GM18520 (cell line): ENCODE data around the gene CENPX.
"Not testable (repeated sequence)": the region's sequence is repeated elsewhere in the genome, so short reads cannot be mapped to it uniquely, and the experiment has no call there.

ENCODE experiments used
- ATAC-seq: cut with Tn5 transposase; IDR thresholded peaks from one replicate; pipeline ENCODE4 v1.9.1; 2021; ENCODE audit not compliant: unreplicated experiment

CENPX gene

GRCh38 chr17:82039695-82040299, 17.1 kb upstream of the CENPX start:
- no peak for ATAC-seq

DNA sequence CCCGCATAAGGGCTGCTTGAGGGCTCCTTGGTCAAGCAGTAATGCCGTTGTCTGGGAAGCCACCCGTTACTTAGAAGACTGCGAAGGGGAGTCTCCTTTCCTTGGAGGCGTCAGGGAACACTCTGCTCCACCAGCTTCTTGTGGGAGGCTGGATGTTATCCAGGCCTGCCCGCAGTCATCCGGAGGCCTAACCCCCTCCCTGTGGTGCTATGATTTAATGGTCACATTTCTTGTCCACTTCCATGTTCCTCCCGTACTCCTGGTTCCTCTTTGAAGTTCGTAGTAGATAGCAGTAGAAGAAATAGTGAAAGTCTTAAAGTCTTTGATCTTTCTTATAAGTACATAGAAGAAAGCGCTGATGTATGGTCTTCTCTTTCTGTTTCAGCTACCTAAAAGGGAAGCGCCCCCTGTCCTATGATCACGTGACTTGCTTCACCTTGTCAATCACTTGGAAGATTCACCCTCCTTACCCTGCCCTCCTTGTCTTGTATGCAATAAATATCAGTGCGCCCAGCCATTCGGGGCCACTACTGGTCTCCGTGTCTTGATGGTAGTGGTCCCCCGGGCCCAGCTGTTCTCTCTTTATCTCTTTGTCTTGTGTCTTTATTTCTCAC, 16.2 kb upstream of the CENPX start:
- not testable (repeated sequence) for ATAC-seq

GRCh38 chr17:82037889-82038195, 15.2 kb upstream of the CENPX start:
- no peak for ATAC-seq

- ATAC-seq = peak; percentile 70
Observed at GRCh38 chr17:82037092-82037888, 14.6 kb upstream of the CENPX start, which contains the start of gene DCXR. TSS of gene DCXR (minus strand) at chr17:82037697. CDS start at chr17:82037682, 15 bp downstream.

DNA sequence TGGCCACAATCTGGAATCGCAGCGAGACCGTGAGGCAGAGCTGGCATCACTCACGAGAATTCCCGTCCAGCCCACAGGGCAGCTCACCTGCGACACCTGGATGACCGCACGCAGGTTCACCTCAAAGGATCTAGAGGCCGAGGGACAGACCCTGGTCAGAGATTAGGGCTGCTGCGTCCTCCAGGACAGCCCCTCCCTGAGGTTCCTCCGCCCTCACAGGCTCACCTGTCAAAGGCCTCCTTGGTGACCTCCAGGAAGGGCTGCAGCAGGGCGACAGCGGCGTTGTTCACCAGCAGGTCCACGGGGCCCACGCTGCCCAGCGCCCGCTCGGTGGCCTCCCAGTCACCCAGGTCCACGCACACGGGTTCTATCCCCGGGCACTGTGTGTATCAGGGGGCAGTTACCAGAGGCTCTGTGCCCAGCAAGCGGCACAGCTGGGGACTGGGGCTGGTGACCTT, 14.0 kb upstream of the CENPX start:
- no peak for ATAC-seq

GRCh38 chr17:82035956-82036633, 13.4 kb upstream of the CENPX start:
- no peak for ATAC-seq

DNA sequence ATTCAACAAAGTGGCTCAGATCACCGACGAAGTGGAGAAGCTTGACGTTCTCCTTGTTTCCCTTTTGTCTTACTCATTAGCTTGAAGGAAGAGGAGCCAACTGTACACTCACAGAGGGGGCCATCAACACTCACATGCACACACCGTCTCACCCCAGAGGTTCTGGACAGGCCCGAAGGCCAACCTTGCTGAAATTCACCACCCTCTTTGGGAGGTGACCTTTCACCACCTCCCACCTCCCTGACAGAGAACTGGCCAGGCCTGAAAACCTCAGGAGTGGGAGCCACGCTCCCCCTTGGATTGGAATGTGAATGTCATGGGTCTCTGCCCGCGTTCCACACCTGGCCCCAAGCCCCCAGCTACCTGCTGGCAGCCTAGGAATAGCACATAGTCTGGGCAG, 12.8 kb upstream of the CENPX start:
- no peak for ATAC-seq

DNA sequence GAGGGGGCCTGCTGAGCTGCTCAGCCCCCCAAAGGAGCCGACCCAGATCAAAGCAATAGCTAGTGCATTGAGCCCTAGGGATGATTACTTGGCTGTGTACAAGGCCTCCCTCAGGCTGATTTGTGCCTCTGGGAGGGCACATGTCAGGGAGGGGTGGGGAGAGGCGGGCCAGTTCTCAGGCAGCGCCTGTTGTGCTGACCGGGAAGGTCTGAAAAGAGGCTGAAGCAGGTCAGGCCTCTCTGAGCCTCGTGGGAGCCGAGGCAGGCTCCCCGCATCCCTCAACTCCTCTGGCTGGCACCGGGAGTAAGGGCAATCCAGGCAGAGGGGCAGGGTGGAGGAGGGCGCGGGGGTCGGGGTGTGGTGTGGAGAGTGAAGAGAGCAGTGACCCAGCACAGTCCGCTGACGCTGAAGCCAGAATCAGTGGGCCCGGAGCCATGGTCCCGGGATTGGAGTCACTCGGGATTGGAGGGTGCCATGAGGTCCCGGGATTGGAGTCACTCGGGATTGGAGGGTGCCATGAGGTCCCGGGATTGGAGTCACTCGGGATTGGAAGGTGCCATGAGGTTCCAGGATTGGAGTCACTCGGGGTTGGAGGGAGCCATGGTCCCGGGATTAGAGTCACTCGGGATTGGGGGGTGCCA, 11.8 kb upstream of the CENPX start:
- no peak for ATAC-seq

- ATAC-seq = no peak
Observed at GRCh38 chr17:82033359-82034085, 10.8 kb upstream of the CENPX start.

- ATAC-seq = no peak
Observed at GRCh38 chr17:82031885-82032627, 9.4 kb upstream of the CENPX start.

DNA sequence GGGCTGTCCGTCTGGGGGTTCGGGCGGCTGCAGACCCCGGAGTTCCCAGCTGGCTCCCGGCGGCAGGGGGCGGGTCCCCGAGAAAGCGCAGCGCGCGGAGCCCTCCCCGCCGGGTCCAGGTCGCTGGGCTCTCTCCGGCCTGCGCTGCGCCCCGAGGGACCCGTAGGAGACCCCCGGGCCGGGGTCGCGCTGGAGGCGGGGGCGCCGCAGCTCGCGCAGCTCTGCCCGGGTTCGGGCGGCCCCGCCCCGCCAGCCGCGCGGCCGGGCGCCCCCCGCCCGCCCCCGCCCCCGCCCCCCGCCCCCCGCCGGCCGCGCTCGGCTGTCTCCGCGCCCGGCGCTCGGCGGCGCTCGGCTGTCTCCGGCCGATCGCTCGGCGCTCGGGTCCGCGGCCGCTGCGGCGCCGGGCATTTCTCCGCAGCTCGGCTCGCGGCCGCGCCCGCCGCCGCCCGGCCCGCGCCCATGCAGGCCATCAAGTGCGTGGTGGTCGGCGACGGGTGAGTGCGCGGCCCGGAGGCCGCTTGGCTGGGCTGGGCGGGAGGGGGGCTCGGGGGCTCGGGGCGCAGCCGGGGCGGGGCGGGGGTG, 8.7 kb upstream of the CENPX start, which contains the start of gene RAC3:
Gene RAC3, plus strand, starts transcription at position 376 of the 582 bp plus-strand sequence. Its CDS starts 84 bp downstream, at position 460.
- ATAC-seq = no peak

- no peak for ATAC-seq
Observed at GRCh38 chr17:82030470-82031302, 8.0 kb upstream of the CENPX start.

DNA sequence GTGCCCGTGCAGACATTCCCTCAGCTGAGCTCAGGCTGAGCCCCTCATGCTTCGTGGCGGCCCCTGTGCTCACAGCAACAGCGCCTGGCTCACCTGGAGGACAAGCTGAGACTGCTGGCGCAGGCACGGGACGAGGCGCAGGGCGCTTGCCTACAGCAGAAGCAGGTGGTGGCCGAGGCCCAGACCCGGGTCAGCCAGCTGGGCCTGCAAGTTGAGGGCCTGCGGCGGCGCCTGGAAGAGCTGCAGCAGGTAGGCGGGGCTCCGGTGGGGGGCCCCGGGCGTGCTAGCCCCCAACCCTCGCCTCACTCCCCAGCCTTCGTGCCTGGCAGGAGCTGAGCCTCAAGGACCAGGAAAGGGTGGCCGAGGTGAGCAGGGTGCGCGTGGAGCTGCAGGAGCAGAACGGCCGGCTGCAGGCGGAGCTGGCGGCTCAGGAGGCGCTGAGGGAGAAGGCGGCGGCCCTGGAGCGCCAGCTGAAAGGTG, 7.4 kb upstream of the CENPX start:
- ATAC-seq = no peak

GRCh38 chr17:82029391-82029790, 6.7 kb upstream of the CENPX start:
- no peak for ATAC-seq

- ATAC-seq = no peak
Observed at GRCh38 chr17:82028966-82029365, 6.3 kb upstream of the CENPX start.

- ATAC-seq = no peak
Observed at GRCh38 chr17:82028246-82028645, 5.6 kb upstream of the CENPX start.

GRCh38 chr17:82025401-82026107, 2.9 kb upstream of the CENPX start:
- no peak for ATAC-seq

GRCh38 chr17:82024859-82025258, 2.2 kb upstream of the CENPX start:
- ATAC-seq = no peak
